Large intestine (tissue), 3 donors: ENCODE data around the gene LRP3. TPM values are rescaled to one million over a fixed set of nuclear protein-coding genes. Genes with fewer than 3 reads are reported as not detected.
"Not testable (repeated sequence)": the region's sequence is repeated elsewhere in the genome, so short reads cannot be mapped to it uniquely, and the experiment has no call there.

Source experiments
- DNase-seq, 2 donors: peaks; one replicate each; pipeline versions ENCODE4 v3.0.0 to v3.0.0-alpha.2; 2013
- H3K27ac ChIP-seq: one replicate; pipeline ENCODE4 v1.5.1; 2013; ENCODE audit warnings: low read length
- H3K27me3 ChIP-seq: 2 replicates; pipeline ENCODE4 v1.6.1; 2013; ENCODE audit warnings: low read length; ENCODE audit not compliant: control insufficient read depth, insufficient read depth
- H3K36me3 ChIP-seq: 2 replicates; pipeline ENCODE4 v1.6.1; 2013; ENCODE audit warnings: low read length; ENCODE audit not compliant: control insufficient read depth, insufficient read depth
- H3K4me1 ChIP-seq: one replicate; pipeline ENCODE4 v1.6.1; 2013; ENCODE audit warnings: low read length; ENCODE audit not compliant: control insufficient read depth, insufficient read depth
- H3K4me3 ChIP-seq: one replicate; pipeline ENCODE4 v1.5.1; 2013; ENCODE audit warnings: low read length
- H3K9me3 ChIP-seq: one replicate; pipeline ENCODE4 v1.6.1; 2013; ENCODE audit warnings: mild to moderate bottlenecking, low read depth, low read length, moderate library complexity; ENCODE audit not compliant: control insufficient read depth
- WGBS: methylation state at CpG from one replicate; pipeline ENCODE4 v1.1.5; 2013; ENCODE audit warnings: low lambda C conversion rate; ENCODE audit not compliant: insufficient coverage; 5-methylcytosine and 5-hydroxymethylcytosine counted together
- polyA plus RNA-seq: library from polyadenylated mRNA; unstranded; fragments of 120-200 nt; gene quantifications from one replicate; pipeline ENCODE4 v1.2.1, GENCODE V29; 2013

Gene LRP3
- polyA plus RNA-seq, 1 donor: 37.8 TPM

GRCh38 chr19:33216198-33216830 lies 22.2 kb downstream of the LRP3 start:
- no peaks in the 10 kb centered on the region for H3K9me3 ChIP-seq
- WGBS: 90% methylated on average over 2 of the region's 12 CpGs
- H3K4me3 ChIP-seq: no peak overlapping the region
- peaks cover 5% of the 10 kb centered on the region for H3K4me1 ChIP-seq
- no peak overlapping the region for H3K27ac ChIP-seq
- DNase-seq: no peak
- H3K36me3 ChIP-seq: no peaks in the 10 kb centered on the region
- H3K27me3 ChIP-seq: no peaks in the 10 kb centered on the region

- no CpG with 5 or more reads among the region's 8 CpGs for WGBS
- no peak overlapping the region for H3K27ac ChIP-seq
- DNase-seq: no peak
- no peak overlapping the region for H3K4me3 ChIP-seq
- no peaks in the 10 kb centered on the region for H3K36me3 ChIP-seq
- peaks cover 5% of the 10 kb centered on the region for H3K4me1 ChIP-seq
- peaks cover 4% of the 10 kb centered on the region for H3K27me3 ChIP-seq
- H3K9me3 ChIP-seq: no peaks in the 10 kb centered on the region
Measured at GRCh38 chr19:33217881-33218280, 23.8 kb downstream of the LRP3 start.

- H3K36me3 ChIP-seq: no peaks in the 10 kb centered on the region
- H3K4me1 ChIP-seq: peaks cover 5% of the 10 kb centered on the region
- no peaks in the 10 kb centered on the region for H3K9me3 ChIP-seq
- H3K27ac ChIP-seq: no peak overlapping the region
- H3K27me3 ChIP-seq: peaks cover 11% of the 10 kb centered on the region
- H3K4me3 ChIP-seq: no peak overlapping the region
- WGBS: no CpG with 5 or more reads among the region's 12 CpGs
- DNase-seq: no peak
Measured at GRCh38 chr19:33219261-33219815, 25.2 kb downstream of the LRP3 start.

- Histone ChIP-seq H3K27ac (no peak overlapping the region), H3K36me3 (no peaks in the 10 kb centered on the region), H3K4me1 (peaks cover 8% of the 10 kb centered on the region), H3K27me3 (peaks cover 19% of the 10 kb centered on the region), H3K9me3 (peaks cover 2% of the 10 kb centered on the region), H3K4me3 (no peak overlapping the region)
- DNase-seq: no peak
- 93% methylated on average over 3 of the region's 18 CpGs for WGBS
Measured at GRCh38 chr19:33220115-33220514, 26.0 kb downstream of the LRP3 start.

- H3K36me3 ChIP-seq: no peaks in the 10 kb centered on the region
- H3K27ac ChIP-seq: no peak overlapping the region
- no peak for DNase-seq
- WGBS: 100% methylated on average over 2 of the region's 9 CpGs
- peaks cover 9% of the 10 kb centered on the region for H3K4me1 ChIP-seq
- no peak overlapping the region for H3K4me3 ChIP-seq
- H3K9me3 ChIP-seq: peaks cover 4% of the 10 kb centered on the region
- H3K27me3 ChIP-seq: peaks cover 23% of the 10 kb centered on the region
Measured at GRCh38 chr19:33220735-33221134, 26.6 kb downstream of the LRP3 start.

- no peak for DNase-seq
- Histone ChIP-seq H3K4me1 (peaks cover 10% of the 10 kb centered on the region), H3K27me3 (peaks cover 32% of the 10 kb centered on the region), H3K9me3 (peaks cover 4% of the 10 kb centered on the region), H3K4me3 (no peak overlapping the region), H3K27ac (no peak overlapping the region), H3K36me3 (no peaks in the 10 kb centered on the region)
- no CpG with 5 or more reads among the region's 6 CpGs for WGBS
Measured at GRCh38 chr19:33221638-33222037, 27.5 kb downstream of the LRP3 start.

GRCh38 chr19:33222255-33222654 lies 28.1 kb downstream of the LRP3 start:
- peaks cover 10% of the 10 kb centered on the region for H3K4me1 ChIP-seq
- H3K27ac ChIP-seq, H3K36me3 ChIP-seq, DNase-seq, H3K4me3 ChIP-seq, H3K9me3 ChIP-seq: not testable (repeated sequence)
- H3K27me3 ChIP-seq: peaks cover 35% of the 10 kb centered on the region
- no CpG with 5 or more reads among the region's 2 CpGs for WGBS

- Histone ChIP-seq H3K36me3 (no peaks in the 10 kb centered on the region), H3K27ac (no peak overlapping the region), H3K9me3 (peaks cover 16% of the 10 kb centered on the region), H3K4me1 (peaks cover 10% of the 10 kb centered on the region), H3K4me3 (peak overlapping the region; percentile 36), H3K27me3 (peaks cover 37% of the 10 kb centered on the region)
- DNase-seq: no peak
- WGBS: 93% methylated on average over 3 of the region's 18 CpGs
Measured at GRCh38 chr19:33224694-33225457, 30.7 kb downstream of the LRP3 start.

GRCh38 chr19:33225458-33225926 lies 31.4 kb downstream of the LRP3 start, which contains the start of gene SLC7A10:
Gene SLC7A10, minus strand, starts transcription at chr19:33225850. Its CDS starts 147 bp downstream, at chr19:33225703.
- Histone ChIP-seq H3K9me3 (peaks cover 16% of the 10 kb centered on the region), H3K4me3 (peak within 1 kb of the TSS; percentile 41), H3K4me1 (peaks cover 10% of the 10 kb centered on the region), H3K27ac (peak within 1 kb of the TSS; percentile 59), H3K36me3 (no peaks in the 10 kb centered on the region), H3K27me3 (peaks cover 37% of the 10 kb centered on the region)
- DNase-seq: no peak
- WGBS: no CpG with 5 or more reads among the region's 62 CpGs

- DNase-seq: peak; percentile 68 to 88
- Histone ChIP-seq H3K4me3 (peak overlapping the region; percentile 41), H3K27me3 (peaks cover 37% of the 10 kb centered on the region), H3K4me1 (peaks cover 10% of the 10 kb centered on the region), H3K36me3 (no peaks in the 10 kb centered on the region), H3K9me3 (peaks cover 16% of the 10 kb centered on the region), H3K27ac (peak overlapping the region; percentile 59)
- WGBS: no CpG with 5 or more reads among the region's 66 CpGs
Measured at GRCh38 chr19:33226550-33227241, 32.6 kb downstream of the LRP3 start.
